Smooth muscle cell (in vitro differentiated cells): Measurements from ENCODE around the gene SPOCD1. TPM values are rescaled to one million over a fixed set of nuclear protein-coding genes. Genes with fewer than 3 reads are reported as not detected.

Experiments
- DNase-seq: peaks from one replicate; lab custom pipeline; 2025; ENCODE audit not compliant: unreplicated experiment; lab: John Stamatoyannopoulos, UW
- H2AFZ ChIP-seq: fragments of 200-600 bp; sonication (generic); 2 replicates; pipeline ENCODE4 v1.6.0; 2016; ENCODE audit warnings: antibody characterized with exemption, low read depth, mild to moderate bottlenecking
- H3F3A ChIP-seq: fragments of 200-600 bp; sonication (generic); 2 replicates; pipeline ENCODE4 v1.6.0; 2017; ENCODE audit warnings: antibody characterized with exemption, low read depth
- H3K27ac ChIP-seq: fragments of 200-600 bp; sonication (generic); 2 replicates; pipeline ENCODE4 v1.5.1; 2016; ENCODE audit warnings: low read depth, mild to moderate bottlenecking
- H3K27me3 ChIP-seq: fragments of 200-600 bp; sonication (generic); 2 replicates; pipeline ENCODE4 v1.6.1; 2016; ENCODE audit warnings: low read depth, mild to moderate bottlenecking
- H3K36me3 ChIP-seq: fragments of 200-600 bp; sonication (generic); 2 replicates; pipeline ENCODE4 v1.5.1; 2016; ENCODE audit warnings: low read depth
- H3K4me1 ChIP-seq: fragments of 200-600 bp; sonication (generic); 2 replicates; pipeline ENCODE4 v1.5.1; 2016; ENCODE audit warnings: low read depth
- H3K4me2 ChIP-seq: fragments of 200-600 bp; sonication (generic); 2 replicates; pipeline ENCODE4 v1.6.0; 2016; ENCODE audit warnings: mild to moderate bottlenecking
- H3K4me3 ChIP-seq: fragments of 200-600 bp; sonication (generic); 2 replicates; pipeline ENCODE4 v1.5.1; 2016; ENCODE audit warnings: mild to moderate bottlenecking
- H3K79me2 ChIP-seq: fragments of 200-600 bp; sonication (generic); 2 replicates; pipeline ENCODE4 v1.6.0; 2016; ENCODE audit warnings: low read depth, mild to moderate bottlenecking
- H3K9ac ChIP-seq: fragments of 200-600 bp; sonication (generic); 2 replicates; pipeline ENCODE4 v1.6.0; 2016; ENCODE audit warnings: low read depth
- H3K9me3 ChIP-seq: fragments of 200-600 bp; sonication (generic); replicated peaks from 2 replicates; pipeline ENCODE4 v1.5.1; 2016; ENCODE audit warnings: low read depth
- H4K20me1 ChIP-seq: fragments of 200-600 bp; sonication (generic); 2 replicates; pipeline ENCODE4 v1.6.0; 2016; ENCODE audit warnings: low read depth
- CTCF ChIP-seq: fragments of 200-600 bp; sonication (generic); IDR thresholded peaks from 2 replicates; pipeline ENCODE4 v1.5.1; 2017; ENCODE audit warnings: borderline replicate concordance, mild to moderate bottlenecking, antibody characterized with exemption; ENCODE audit not compliant: insufficient read depth, poor library complexity, severe bottlenecking
- WGBS: methylation state at CpG from one replicate; pipeline ENCODE4 v1.1.7; 2016; ENCODE audit warnings: low lambda C conversion rate; 5-methylcytosine and 5-hydroxymethylcytosine counted together
- polyA plus RNA-seq: library from polyadenylated mRNA; unstranded; fragments of >200 nt; fragmentation: Nextera tagmentation; extraction: Ambion mirVana; gene quantifications from 2 replicates; pipeline ENCODE4 v1.2.1, GENCODE V29; 2016
- total RNA-seq: library from RNA; depleted of rRNA; stranded (reverse); fragments of >200 nt; gene quantifications from 2 replicates; pipeline ENCODE4 v1.2.3, GENCODE V29; 2014

Gene SPOCD1
- total and polyA plus RNA-seq, 2 experiments from 2014 or later = 39.5 to 45.3 TPM

GRCh38 chr1:31812158-31812829 lies 3.5 kb downstream of the SPOCD1 start:
- Histone ChIP-seq H2AFZ (no peak overlapping the region), H3K4me2 (no peak overlapping the region), H3K27me3 (no peaks in the 10 kb centered on the region), H3K36me3 (no peaks in the 10 kb centered on the region), H3K9ac (no peak overlapping the region), H3K27ac (no peak overlapping the region), H3K4me3 (no peak overlapping the region), H4K20me1 (no peaks in the 10 kb centered on the region), H3K9me3 (no peaks in the 10 kb centered on the region), H3K79me2 (no peaks in the 10 kb centered on the region), H3F3A (peaks cover 4% of the 10 kb centered on the region), H3K4me1 (no peaks in the 10 kb centered on the region)
- no peak for DNase-seq
- WGBS = 93% methylated on average over 9 of the region's 9 CpGs
- TF ChIP-seq CTCF = no peak

- WGBS = 49% methylated on average over 7 of the region's 7 CpGs
- no peaks in the 10 kb centered on the region for H3K36me3 ChIP-seq
- no peaks in the 10 kb centered on the region for H4K20me1 ChIP-seq
These were observed 4.2 kb downstream of the SPOCD1 start for GRCh38 chr1:31811605-31812004.

GRCh38 chr1:31809698-31810097 lies 6.1 kb downstream of the SPOCD1 start:
- Histone ChIP-seq H3K4me2 (no peak overlapping the region), H3K4me3 (no peak overlapping the region), H3K9ac (no peak overlapping the region), H3K27ac (no peak overlapping the region), H4K20me1 (no peaks in the 10 kb centered on the region), H2AFZ (no peak overlapping the region), H3K9me3 (no peaks in the 10 kb centered on the region), H3K4me1 (no peaks in the 10 kb centered on the region), H3K36me3 (no peaks in the 10 kb centered on the region), H3K79me2 (no peaks in the 10 kb centered on the region), H3K27me3 (no peaks in the 10 kb centered on the region), H3F3A (peaks cover 4% of the 10 kb centered on the region)
- 87% methylated on average over 4 of the region's 4 CpGs for WGBS
- no peak for TF ChIP-seq CTCF
- DNase-seq = no peak

More at GRCh38 chr1:31811605-31812004, 4.2 kb downstream of the SPOCD1 start:
- peaks cover 4% of the 10 kb centered on the region for H3F3A ChIP-seq
- H3K9ac ChIP-seq = no peak overlapping the region
- H2AFZ ChIP-seq = no peak overlapping the region
- H3K4me3 ChIP-seq = no peak overlapping the region
- no peak for DNase-seq
- no peak for TF ChIP-seq CTCF
- H3K79me2 ChIP-seq = no peaks in the 10 kb centered on the region
- H3K4me1 ChIP-seq = no peaks in the 10 kb centered on the region
- H3K27me3 ChIP-seq = no peaks in the 10 kb centered on the region
- no peak overlapping the region for H3K4me2 ChIP-seq
- no peak overlapping the region for H3K27ac ChIP-seq
- no peaks in the 10 kb centered on the region for H3K9me3 ChIP-seq
